GM12801 (cell line): ENCODE data around the gene CTTNBP2.

Source experiments
- TF ChIP-seq, protein P1 (sequence below): IDR thresholded peaks from one replicate; pipeline ENCODE4 v1.5.1; 2011; ENCODE audit warnings: control low read depth; ENCODE audit not compliant: insufficient read length; ENCODE audit errors: extremely low read depth

CTTNBP2 gene

DNA sequence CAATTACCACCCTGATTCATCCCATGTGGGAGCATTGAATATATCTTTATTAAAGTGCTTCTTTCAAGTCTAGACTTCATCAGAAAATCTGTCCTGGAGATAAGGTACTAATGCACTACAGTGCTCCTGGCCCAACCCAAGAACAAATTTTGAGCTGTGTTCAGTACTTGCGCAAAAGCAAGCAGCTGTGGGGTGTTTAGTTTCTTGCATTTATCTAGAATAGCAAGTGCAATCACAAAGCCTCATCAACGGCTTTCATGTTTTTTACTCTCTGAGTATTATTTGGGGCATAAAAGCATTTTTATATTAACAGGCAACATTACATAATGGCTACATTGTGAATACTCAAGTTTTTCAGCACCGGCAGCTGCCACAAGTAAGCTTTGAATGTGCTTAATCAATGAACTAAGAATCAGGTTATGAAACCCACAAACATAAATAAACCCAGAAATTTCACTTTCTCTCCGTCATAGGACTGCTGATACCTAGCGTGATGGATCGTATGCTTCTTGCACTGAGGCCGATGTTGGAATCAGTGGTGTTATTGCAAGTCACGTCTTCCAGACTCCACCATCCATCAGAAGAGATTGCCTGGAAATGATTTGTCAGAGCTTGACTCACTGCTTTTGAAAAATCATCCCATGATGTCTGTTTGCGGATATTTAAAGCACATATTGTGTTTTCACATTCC lies 113.1 kb downstream of the CTTNBP2 start:
- TF ChIP-seq, protein P1, sequence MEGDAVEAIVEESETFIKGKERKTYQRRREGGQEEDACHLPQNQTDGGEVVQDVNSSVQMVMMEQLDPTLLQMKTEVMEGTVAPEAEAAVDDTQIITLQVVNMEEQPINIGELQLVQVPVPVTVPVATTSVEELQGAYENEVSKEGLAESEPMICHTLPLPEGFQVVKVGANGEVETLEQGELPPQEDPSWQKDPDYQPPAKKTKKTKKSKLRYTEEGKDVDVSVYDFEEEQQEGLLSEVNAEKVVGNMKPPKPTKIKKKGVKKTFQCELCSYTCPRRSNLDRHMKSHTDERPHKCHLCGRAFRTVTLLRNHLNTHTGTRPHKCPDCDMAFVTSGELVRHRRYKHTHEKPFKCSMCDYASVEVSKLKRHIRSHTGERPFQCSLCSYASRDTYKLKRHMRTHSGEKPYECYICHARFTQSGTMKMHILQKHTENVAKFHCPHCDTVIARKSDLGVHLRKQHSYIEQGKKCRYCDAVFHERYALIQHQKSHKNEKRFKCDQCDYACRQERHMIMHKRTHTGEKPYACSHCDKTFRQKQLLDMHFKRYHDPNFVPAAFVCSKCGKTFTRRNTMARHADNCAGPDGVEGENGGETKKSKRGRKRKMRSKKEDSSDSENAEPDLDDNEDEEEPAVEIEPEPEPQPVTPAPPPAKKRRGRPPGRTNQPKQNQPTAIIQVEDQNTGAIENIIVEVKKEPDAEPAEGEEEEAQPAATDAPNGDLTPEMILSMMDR, result no peak

DNA sequence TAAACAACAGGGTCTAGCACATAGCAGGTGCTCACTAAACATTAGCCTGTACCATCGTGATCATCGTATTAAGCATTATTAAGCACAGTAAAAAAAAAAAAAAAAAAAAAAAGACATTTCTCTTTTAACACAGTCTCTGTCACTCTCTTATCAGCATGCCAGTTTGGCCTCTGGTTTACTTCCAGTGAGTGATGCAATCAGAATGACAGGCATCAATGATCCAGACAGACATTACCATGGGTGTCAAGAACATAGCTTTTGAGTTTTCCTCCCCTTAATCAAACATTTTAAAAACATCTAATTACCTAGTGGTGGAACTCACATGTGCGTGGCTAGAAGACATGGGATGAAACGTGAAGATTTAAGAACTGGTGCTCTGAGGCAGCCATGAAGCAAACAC lies 115.8 kb downstream of the CTTNBP2 start:
- TF ChIP-seq, protein P1, result no peak

DNA sequence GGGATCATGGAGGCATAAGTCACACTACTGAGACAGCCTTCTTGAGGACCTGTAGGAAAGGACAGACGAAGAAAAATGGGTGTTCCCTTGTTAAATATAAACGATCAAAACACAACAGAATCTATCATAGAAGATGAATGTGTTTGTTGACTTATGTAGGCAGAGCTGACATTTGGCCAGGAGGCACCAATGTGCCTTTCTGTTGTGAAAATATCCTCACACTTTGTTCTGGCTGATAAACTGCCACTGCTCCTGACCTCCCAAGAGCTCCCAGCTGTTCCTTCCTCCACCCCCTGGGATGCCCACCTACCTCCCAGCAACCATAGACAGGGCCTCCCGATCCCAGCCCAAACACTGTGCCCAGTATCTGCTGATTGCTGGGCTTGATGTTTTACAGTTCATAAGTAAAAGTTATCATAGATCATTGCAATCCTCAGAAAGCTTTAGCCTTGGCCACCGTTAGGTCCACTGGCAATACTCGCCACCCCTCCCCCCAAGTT lies 116.6 kb downstream of the CTTNBP2 start:
- TF ChIP-seq, protein P1, result no peak

DNA sequence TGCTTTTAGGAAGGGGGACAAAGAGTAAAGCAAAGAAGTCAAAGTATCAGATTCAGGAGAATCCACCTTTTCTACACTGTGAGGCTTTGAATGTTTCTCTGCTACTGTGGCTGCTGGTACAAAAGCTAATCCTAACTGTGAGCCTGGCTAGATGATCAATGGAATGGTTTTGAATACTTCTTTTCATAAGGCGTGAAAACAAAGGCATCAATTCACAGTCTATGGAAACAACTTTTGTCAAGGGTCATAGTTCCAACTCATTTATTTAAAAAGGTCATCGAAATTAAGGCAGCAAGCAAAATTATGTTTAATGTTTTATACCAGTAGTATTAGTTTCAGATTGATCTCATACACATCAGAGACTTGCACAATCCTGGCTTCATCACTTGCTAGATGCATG lies 118.1 kb downstream of the CTTNBP2 start:
- TF ChIP-seq, protein P1, result no peak

DNA sequence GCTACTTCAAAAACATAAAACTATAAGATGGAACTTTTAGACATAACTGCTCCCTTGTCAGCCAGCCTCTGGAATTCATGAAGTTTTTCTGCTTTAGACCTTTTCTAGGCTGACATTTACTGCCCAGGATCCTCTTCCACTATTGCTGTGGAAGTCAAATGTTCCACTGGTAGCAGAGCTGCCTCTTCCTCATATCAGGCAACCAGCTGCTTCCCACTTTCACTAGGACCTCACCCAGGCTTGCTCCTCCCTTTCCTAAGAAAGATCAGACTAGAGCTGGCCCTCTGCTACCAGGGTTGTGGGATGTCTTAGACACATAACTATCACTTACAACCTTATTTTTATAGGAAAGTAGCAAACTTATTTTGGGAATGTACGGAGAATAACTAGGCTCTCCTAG lies 121.5 kb downstream of the CTTNBP2 start:
- TF ChIP-seq, protein P1, result no peak

DNA sequence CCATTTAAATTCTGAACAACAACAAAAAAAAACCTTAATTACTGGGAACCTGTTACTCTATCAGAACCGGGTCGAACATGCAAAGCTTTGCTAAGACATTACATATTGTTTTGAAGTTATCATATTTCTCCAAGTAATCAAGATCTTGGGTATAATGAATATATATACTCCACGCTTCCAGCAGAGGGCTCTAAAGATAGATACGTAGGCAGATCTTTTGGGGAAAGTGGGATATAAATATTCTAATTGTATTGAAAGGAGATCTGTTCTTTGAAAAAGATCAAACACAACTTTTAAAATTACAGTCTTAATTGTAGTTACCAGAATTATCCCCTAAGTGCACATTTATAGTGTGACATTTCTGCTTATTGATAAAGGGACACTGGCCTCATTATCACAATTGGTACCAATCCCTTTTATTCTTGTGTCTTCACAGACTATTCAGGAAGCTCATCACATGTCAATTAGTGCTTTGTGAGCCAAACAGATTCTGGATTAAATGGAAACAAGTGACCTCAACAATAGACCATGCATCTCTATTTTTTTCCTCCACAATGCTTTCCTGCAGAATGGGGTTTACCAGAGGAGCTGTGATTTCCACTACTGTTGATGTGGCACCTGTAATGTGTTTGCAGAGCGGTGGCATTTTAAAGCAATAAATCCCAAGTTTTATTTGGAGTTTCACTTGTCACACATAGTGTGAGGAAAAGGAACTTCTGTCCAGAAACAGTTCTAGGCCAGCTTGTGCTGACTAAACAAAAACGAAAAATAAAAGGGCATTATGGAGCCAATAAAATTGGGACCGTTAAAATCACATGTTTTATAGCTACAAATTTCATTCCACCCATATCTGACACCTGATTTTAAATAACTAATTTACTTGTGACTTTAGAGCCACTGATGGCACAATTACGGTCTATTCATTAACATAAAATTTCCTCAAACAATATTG lies 122.4 kb downstream of the CTTNBP2 start:
- TF ChIP-seq, protein P1, result no peak

DNA sequence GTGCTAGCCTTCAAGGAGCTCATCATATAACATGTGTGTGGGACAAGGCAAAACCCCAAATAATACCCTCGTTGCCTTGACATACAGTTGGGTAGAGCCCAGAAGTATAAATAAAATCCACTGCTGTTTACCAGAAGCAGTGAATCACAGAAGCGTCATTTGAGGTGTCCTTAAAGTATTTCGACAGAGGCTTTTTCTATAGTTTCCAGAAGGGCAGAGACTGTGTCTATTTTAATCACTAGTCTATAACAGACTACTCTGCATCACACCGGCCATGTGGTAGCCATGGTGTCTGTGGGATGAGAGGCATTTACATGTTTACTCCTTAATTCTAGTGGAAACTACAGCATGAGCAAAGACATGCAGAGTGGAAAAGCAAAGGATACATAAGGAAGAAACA lies 131.3 kb downstream of the CTTNBP2 start:
- TF ChIP-seq, protein P1, result no peak
